ENCODE measurements around the gene NECAB2.

DNA sequence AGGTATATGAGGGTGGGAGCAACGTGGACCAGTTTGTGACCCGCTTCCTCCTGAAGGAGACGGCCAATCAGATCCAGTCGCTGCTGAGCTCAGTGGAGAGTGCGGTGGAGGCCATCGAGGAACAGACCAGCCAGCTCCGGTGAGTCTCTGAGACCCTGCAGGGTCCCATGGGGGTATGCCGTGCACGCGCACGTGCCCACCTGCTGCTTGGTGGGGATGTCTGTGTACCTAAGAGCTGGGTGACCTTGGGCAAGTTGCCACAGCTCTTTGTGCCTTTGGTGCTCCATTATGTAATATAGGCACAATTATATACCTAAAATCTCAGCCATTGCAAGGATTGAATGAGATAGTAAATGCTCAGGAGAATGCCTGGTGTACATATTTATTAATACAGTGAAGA is 22.4 kb downstream of the NECAB2 start:
- TF ChIP-seq EZH2phosphoT487 (IDR thresholded peaks at IDR 0.05; ENCODE audit: insufficient read depth, low read depth), result no peak
- no peak for TF ChIP-seq EZH2 (IDR thresholded peaks at IDR 0.05; ENCODE audit: insufficient read depth, poor library complexity, severe bottlenecking)

Measured in GM23248 (cell line).